Endothelial cell of umbilical vein (primary cell): ENCODE results near the gene FOXO4. TPM values are rescaled to one million over a fixed set of nuclear protein-coding genes. Genes with fewer than 3 reads are reported as not detected.
"Not testable (repeated sequence)": the region's sequence is repeated elsewhere in the genome, so short reads cannot be mapped to it uniquely, and the experiment has no call there.

ENCODE experiments used
- Bru-seq: library from RNA; stranded (reverse); fragments of 400-500 nt; gene quantifications from one replicate; lab custom pipeline; 2021; lab: Mats Ljungman, UMichigan
- BruChase-seq, 2 experiments: library from RNA; stranded (reverse); fragments of 400-500 nt; gene quantifications; one replicate each; lab custom pipeline; 2021; lab: Mats Ljungman, UMichigan
- BruUV-seq: library from RNA; stranded (reverse); fragments of 400-500 nt; replicated peaks from 2 replicates; lab custom pipeline; 2021; lab: Mats Ljungman, UMichigan
- CTCF ChIA-PET: fragments of 300-600, 350-600 bp; sonication (Branson Sonifier 250); formaldehyde crosslinking; loops from one replicate; lab custom pipeline; 2021; ENCODE audit warnings: antibody characterized with exemption, inconsistent platforms; lab: Charles Lee
- POLR2A ChIA-PET: fragments of 300-600, 350-600 bp; sonication (Branson Sonifier 250); formaldehyde crosslinking; loops from one replicate; lab custom pipeline; 2021; ENCODE audit warnings: antibody characterized with exemption, inconsistent platforms; lab: Charles Lee
- DNase-seq: peaks from one replicate; pipeline ENCODE4 v3.0.0-alpha.2; 2011; ENCODE audit warnings: low read depth, low spot score
- FAIRE-seq: peaks from 2 replicates; lab custom pipeline; 2011; peaks lifted over from hg19 to GRCh38; lab: Jason Lieb, UNC
- H2AFZ ChIP-seq: 2 replicates; pipeline ENCODE4 v1.6.0; 2012; ENCODE audit warnings: low read depth, low read length, control low read depth, inconsistent platforms
- H3K27ac ChIP-seq: 2 replicates; pipeline ENCODE4 v1.5.1; 2011; ENCODE audit warnings: low read depth, mild to moderate bottlenecking, control low read depth, low read length, moderate library complexity; ENCODE audit not compliant: insufficient read depth
- H3K27me3 ChIP-seq, 2 experiments: 2 replicates each; pipeline versions ENCODE4 v1.6.0 to v1.6.1; 2011; ENCODE audit warnings: low read length in 2 of 2, mixed read lengths in 1 of 2; ENCODE audit not compliant: control insufficient read depth in 2 of 2, insufficient read depth in 2 of 2
- H3K36me3 ChIP-seq, 2 experiments: 2 replicates in 1 of 2; 3 replicates in 1 of 2; pipeline ENCODE4 v1.5.1; 2011; ENCODE audit warnings: low read length in 2 of 2, mild to moderate bottlenecking in 1 of 2, moderate library complexity in 1 of 2; ENCODE audit not compliant: control insufficient read depth in 2 of 2, insufficient read depth in 2 of 2; ENCODE audit errors: extremely low read depth in 1 of 2
- H3K4me1 ChIP-seq: 3 replicates; pipeline ENCODE4 v1.5.1; 2011; ENCODE audit warnings: mild to moderate bottlenecking, low read length; ENCODE audit not compliant: control insufficient read depth, insufficient read depth; ENCODE audit errors: extremely low read depth
- H3K4me2 ChIP-seq: 2 replicates; pipeline ENCODE4 v1.6.1; 2011; ENCODE audit warnings: low read length, control low read depth, mixed read lengths; ENCODE audit not compliant: insufficient read depth
- H3K4me3 ChIP-seq, 3 experiments: fragments of 200-600 bp in 1 of 3; sonication (generic), shearing (Covaris generic) in 1 of 3; replicated peaks in 1 of 3; 2 replicates each; pipeline ENCODE4 v1.5.1; 2011 to 2016; ENCODE audit warnings: control low read depth in 3 of 3, low read length in 3 of 3, mild to moderate bottlenecking in 2 of 3, inconsistent platforms in 1 of 3, low read depth in 1 of 3, moderate library complexity in 1 of 3; ENCODE audit not compliant: insufficient read depth in 1 of 3
- H3K79me2 ChIP-seq: 2 replicates; pipeline ENCODE4 v1.6.0; 2012; ENCODE audit warnings: low read length, inconsistent platforms; ENCODE audit not compliant: control insufficient read depth, insufficient read depth
- H3K9ac ChIP-seq: replicated peaks from 2 replicates; pipeline ENCODE3; 2011; ENCODE audit warnings: low read length, control low read depth; ENCODE audit not compliant: insufficient read depth; ENCODE audit errors: extremely low read depth
- H3K9me1 ChIP-seq: replicated peaks from 3 replicates; pipeline ENCODE4 v1.6.0; 2011; ENCODE audit warnings: mild to moderate bottlenecking, low read length; ENCODE audit not compliant: control insufficient read depth, insufficient read depth; ENCODE audit errors: extremely low read depth
- H3K9me3 ChIP-seq: replicated peaks from 2 replicates; pipeline ENCODE4 v1.5.1; 2012; ENCODE audit warnings: low read length, inconsistent platforms; ENCODE audit not compliant: control insufficient read depth, insufficient read depth
- H4K20me1 ChIP-seq: replicated peaks from 2 replicates; pipeline ENCODE3; 2011; ENCODE audit warnings: mild to moderate bottlenecking, low read length; ENCODE audit not compliant: control insufficient read depth, insufficient read depth; ENCODE audit errors: extremely low read depth
- POLR2A ChIP-seq: IDR thresholded peaks from 2 replicates; pipeline ENCODE4 v1.6.1; 2012; ENCODE audit warnings: low read depth, mild to moderate bottlenecking, control low read depth, low read length
- POLR2AphosphoS5 ChIP-seq: IDR thresholded peaks from 2 replicates; pipeline ENCODE4 v1.6.1; 2012; ENCODE audit warnings: low read depth, mild to moderate bottlenecking, control low read depth, low read length, moderate library complexity; ENCODE audit not compliant: insufficient read depth
- dilution Hi-C: fragments of 300-500 bp; cut with MboI; formaldehyde crosslinking; loops from one replicate; pipeline ENCODE4 v1.15.0; 2019; ENCODE audit warnings: low sequenced_read_pairs; ENCODE audit not compliant: extremely low pct_ligation_motif_present
- intact Hi-C: fragments of 100-400 bp; cut with micrococcal nuclease; formaldehyde crosslinking; loops from one replicate; pipeline ENCODE4 v1.10.0; 2022
- long read RNA-seq: library from polyadenylated mRNA; stranded (forward); transcript quantifications from one replicate; pipeline ENCODE4 v2.0.0, GENCODE V29; 2021
- polyA minus RNA-seq, 3 experiments: library from RNA; depleted of rRNA, polyadenylated mRNA; stranded (reverse); fragments of >200 nt; gene quantifications; 1 replicate in 1 of 3; 2 replicates in 2 of 3; pipeline ENCODE4 v1.2.3, GENCODE V29; 2011
- polyA plus RNA-seq, 4 experiments: library from polyadenylated mRNA; depleted of rRNA in 3 of 4; stranded (reverse) in 3 of 4; unstranded in 1 of 4; fragments of >200 nt; gene quantifications; 2 replicates each; pipeline versions ENCODE4 v1.2.1 to v1.2.3, GENCODE V29; 2011 to 2012; ENCODE audit warnings: missing spikeins in 1 of 4
- total RNA-seq: library from RNA; stranded (reverse); gene quantifications from 2 replicates; pipeline ENCODE4 v1.2.3, GENCODE V29; 2021

The FOXO4 gene
- total RNA-seq (10.6 and 11.0 TPM in 2 replicates), polyA plus RNA-seq (4.7 and 5.6 TPM in 2 replicates), polyA minus RNA-seq (2.9 and 4.8 TPM in 2 replicates), Bru-seq, nascent RNA (percentile 27 among the genes with signal in this experiment), BruChase-seq, experiment 1, labeled RNA remaining after a 6-hour chase (percentile 55 among the genes with signal in this experiment), BruChase-seq, experiment 2, labeled RNA remaining after a 2-hour chase (percentile 47 among the genes with signal in this experiment)
- polyA plus RNA-seq (2011; cell fraction: cytosol; rRNA removed) = 2.7 and 3.5 TPM in 2 replicates
- 2.9 and 4.4 TPM in 2 replicates for polyA plus RNA-seq (2011; cell fraction: nucleus; rRNA removed)
- 3.1 and 4.4 TPM in 2 replicates for polyA plus RNA-seq (2012)
- polyA minus RNA-seq (2011; cell fraction: cytosol; rRNA and poly(A)+ RNA removed) = 16.4 TPM
- polyA minus RNA-seq (2011; cell fraction: nucleus; rRNA and poly(A)+ RNA removed) = 1.7 and 2.5 TPM in 2 replicates
- long read RNA-seq, partial matches to known transcripts = 0 of 4 reads
- long read RNA-seq, other reads (novel, unspliced or antisense) = 4 of 4 reads

GRCh38 chrX:71095555-71095980 is at the start of gene FOXO4:
Gene FOXO4 (plus strand): TSS chrX:71095851. CDS start chrX:71096529, 678 bp downstream.
- H3K4me3 ChIP-seq = peak within 1 kb of the TSS; percentile 28 to 67 (median 45)
- intact Hi-C loops (no loop called here), dilution Hi-C loops (no loop called here)
- POLR2A ChIA-PET = no interaction called here
- peak within 1 kb of the TSS; percentile 39 for H3K9ac ChIP-seq
- BruUV-seq = no TSS peak
- no peaks in the 10 kb centered on the region for H3K9me1 ChIP-seq
- peak; percentile 89 for DNase-seq
- no peaks in the 10 kb centered on the region for H4K20me1 ChIP-seq
- TF ChIP-seq POLR2AphosphoS5 (no peak), POLR2A (peak; percentile 20)
- H3K36me3 ChIP-seq = no peaks in the 10 kb centered on the region
- CTCF ChIA-PET = no interaction called here
- H3K9me3 ChIP-seq = no peaks in the 10 kb centered on the region
- peaks cover 6% of the 10 kb centered on the region for H3K4me1 ChIP-seq
- no peak within 1 kb of the TSS for H3K27ac ChIP-seq
- H3K4me2 ChIP-seq = peak within 1 kb of the TSS; percentile 82
- peaks cover 0 to 1% of the 10 kb centered on the region in 2 experiments for H3K27me3 ChIP-seq
- no peaks in the 10 kb centered on the region for H3K79me2 ChIP-seq
- peak; percentile 95 for FAIRE-seq
- peak within 1 kb of the TSS; percentile 90 for H2AFZ ChIP-seq

- intact Hi-C loops, H3K9me3 ChIP-seq, dilution Hi-C loops, H2AFZ ChIP-seq, H3K36me3 ChIP-seq, H3K9ac ChIP-seq, POLR2A ChIA-PET, DNase-seq, BruUV-seq, H3K27me3 ChIP-seq, H3K4me2 ChIP-seq, H3K4me1 ChIP-seq, H4K20me1 ChIP-seq, H3K79me2 ChIP-seq, CTCF ChIA-PET, FAIRE-seq, H3K27ac ChIP-seq, H3K9me1 ChIP-seq, H3K4me3 ChIP-seq: not testable (repeated sequence)
These were observed 47.8 kb upstream of the FOXO4 start for GRCh38 chrX:71047891-71048290.
